Parathyroid adenoma (tissue), 2 donors: ENCODE results near the gene NDUFA5.

ENCODE experiments used
- H2AFZ ChIP-seq: fragments of 300-600 bp; sonication (generic); one replicate; pipeline ENCODE4 v1.7.0; 2017; ENCODE audit warnings: antibody characterized with exemption, mild to moderate bottlenecking
- H3K27ac ChIP-seq: fragments of 300-600 bp; sonication (generic); one replicate; pipeline ENCODE4 v1.7.0; 2017
- H3K27me3 ChIP-seq: fragments of 300-600 bp; sonication (generic); one replicate; pipeline ENCODE4 v1.7.0; 2017; ENCODE audit warnings: low read length; ENCODE audit not compliant: control insufficient read depth, insufficient read depth
- H3K36me3 ChIP-seq: fragments of 300-600 bp; sonication (generic); one replicate; pipeline ENCODE4 v1.7.0; 2017; ENCODE audit warnings: low read length; ENCODE audit not compliant: control insufficient read depth, insufficient read depth
- H3K4me1 ChIP-seq: fragments of 300-600 bp; sonication (generic); one replicate; pipeline ENCODE4 v1.7.0; 2017; ENCODE audit warnings: control low read depth
- H3K4me2 ChIP-seq: fragments of 300-600 bp; sonication (generic); one replicate; pipeline ENCODE4 v1.7.0; 2017; ENCODE audit warnings: low read length
- H3K4me3 ChIP-seq: fragments of 300-600 bp; sonication (generic); one replicate; pipeline ENCODE4 v1.7.0; 2017; ENCODE audit warnings: low read depth, low read length
- H3K79me2 ChIP-seq: fragments of 300-600 bp; sonication (generic); one replicate; pipeline ENCODE4 v1.7.0; 2017; ENCODE audit warnings: control low read depth
- H3K9ac ChIP-seq: fragments of 300-600 bp; sonication (generic); one replicate; pipeline ENCODE4 v1.7.0; 2017; ENCODE audit warnings: mild to moderate bottlenecking
- H3K9me3 ChIP-seq: fragments of 300-600 bp; sonication (generic); one replicate; pipeline ENCODE4 v1.7.0; 2017; ENCODE audit warnings: low read length; ENCODE audit not compliant: control insufficient read depth
- TF ChIP-seq, protein P1 (sequence below): fragments of 300-600 bp; sonication (generic); IDR thresholded peaks from one replicate; pipeline ENCODE4 v1.7.0; 2017; ENCODE audit warnings: antibody characterized with exemption, mild to moderate bottlenecking
- donor health status: primary hyperparathyroidism.

NDUFA5 gene

GRCh38 chr7:123573341-123573740 is 15.7 kb upstream of the NDUFA5 start:
- no peak overlapping the region for H3K4me3 ChIP-seq
- H3K79me2 ChIP-seq = no peaks in the 10 kb centered on the region

GRCh38 chr7:123571684-123572083 is 14.1 kb upstream of the NDUFA5 start:
- no peaks in the 10 kb centered on the region for H3K4me1 ChIP-seq
- H3K9ac ChIP-seq = no peak overlapping the region
- no peak overlapping the region for H3K4me2 ChIP-seq
- H3K79me2 ChIP-seq = no peaks in the 10 kb centered on the region
- H3K9me3 ChIP-seq = no peaks in the 10 kb centered on the region
- no peaks in the 10 kb centered on the region for H3K27me3 ChIP-seq
- no peak overlapping the region for H2AFZ ChIP-seq
- TF ChIP-seq, protein P1, sequence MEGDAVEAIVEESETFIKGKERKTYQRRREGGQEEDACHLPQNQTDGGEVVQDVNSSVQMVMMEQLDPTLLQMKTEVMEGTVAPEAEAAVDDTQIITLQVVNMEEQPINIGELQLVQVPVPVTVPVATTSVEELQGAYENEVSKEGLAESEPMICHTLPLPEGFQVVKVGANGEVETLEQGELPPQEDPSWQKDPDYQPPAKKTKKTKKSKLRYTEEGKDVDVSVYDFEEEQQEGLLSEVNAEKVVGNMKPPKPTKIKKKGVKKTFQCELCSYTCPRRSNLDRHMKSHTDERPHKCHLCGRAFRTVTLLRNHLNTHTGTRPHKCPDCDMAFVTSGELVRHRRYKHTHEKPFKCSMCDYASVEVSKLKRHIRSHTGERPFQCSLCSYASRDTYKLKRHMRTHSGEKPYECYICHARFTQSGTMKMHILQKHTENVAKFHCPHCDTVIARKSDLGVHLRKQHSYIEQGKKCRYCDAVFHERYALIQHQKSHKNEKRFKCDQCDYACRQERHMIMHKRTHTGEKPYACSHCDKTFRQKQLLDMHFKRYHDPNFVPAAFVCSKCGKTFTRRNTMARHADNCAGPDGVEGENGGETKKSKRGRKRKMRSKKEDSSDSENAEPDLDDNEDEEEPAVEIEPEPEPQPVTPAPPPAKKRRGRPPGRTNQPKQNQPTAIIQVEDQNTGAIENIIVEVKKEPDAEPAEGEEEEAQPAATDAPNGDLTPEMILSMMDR = no peak
- no peak overlapping the region for H3K27ac ChIP-seq
- no peaks in the 10 kb centered on the region for H3K36me3 ChIP-seq
- no peak overlapping the region for H3K4me3 ChIP-seq

More at GRCh38 chr7:123573341-123573740, 15.7 kb upstream of the NDUFA5 start:
- H3K4me1 ChIP-seq = no peaks in the 10 kb centered on the region
- no peak overlapping the region for H3K9ac ChIP-seq
- no peak overlapping the region for H3K4me2 ChIP-seq
- H3K27ac ChIP-seq = no peak overlapping the region
- H3K36me3 ChIP-seq = no peaks in the 10 kb centered on the region
- H3K27me3 ChIP-seq = no peaks in the 10 kb centered on the region
- H2AFZ ChIP-seq = no peak overlapping the region
- no peaks in the 10 kb centered on the region for H3K9me3 ChIP-seq
- TF ChIP-seq, protein P1 = no peak

DNA sequence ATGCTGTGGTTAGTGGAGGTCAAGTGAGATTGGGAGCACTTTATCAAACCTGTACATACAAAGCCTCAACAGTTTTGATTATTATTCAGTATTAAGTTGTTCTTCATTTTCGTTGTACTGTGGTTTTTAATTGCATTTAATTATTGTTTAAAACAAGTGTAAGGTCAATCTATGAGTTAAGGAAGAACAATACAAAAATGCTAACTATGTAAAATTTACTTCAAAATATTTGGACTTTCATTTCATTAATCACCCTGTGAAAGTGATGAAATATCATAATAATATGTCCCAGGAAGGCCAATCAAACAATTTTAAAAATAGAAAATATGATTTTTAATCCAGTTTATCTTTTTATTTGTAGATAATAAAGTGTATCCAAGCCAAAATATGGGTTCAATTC is 13.6 kb upstream of the NDUFA5 start:
- Histone ChIP-seq H3K27ac (no peak overlapping the region), H3K9ac (no peak overlapping the region), H3K36me3 (no peaks in the 10 kb centered on the region), H3K9me3 (no peaks in the 10 kb centered on the region), H3K4me2 (no peak overlapping the region), H2AFZ (no peak overlapping the region), H3K4me3 (no peak overlapping the region), H3K4me1 (no peaks in the 10 kb centered on the region), H3K79me2 (no peaks in the 10 kb centered on the region), H3K27me3 (no peaks in the 10 kb centered on the region)
- TF ChIP-seq, protein P1 = no peak

DNA sequence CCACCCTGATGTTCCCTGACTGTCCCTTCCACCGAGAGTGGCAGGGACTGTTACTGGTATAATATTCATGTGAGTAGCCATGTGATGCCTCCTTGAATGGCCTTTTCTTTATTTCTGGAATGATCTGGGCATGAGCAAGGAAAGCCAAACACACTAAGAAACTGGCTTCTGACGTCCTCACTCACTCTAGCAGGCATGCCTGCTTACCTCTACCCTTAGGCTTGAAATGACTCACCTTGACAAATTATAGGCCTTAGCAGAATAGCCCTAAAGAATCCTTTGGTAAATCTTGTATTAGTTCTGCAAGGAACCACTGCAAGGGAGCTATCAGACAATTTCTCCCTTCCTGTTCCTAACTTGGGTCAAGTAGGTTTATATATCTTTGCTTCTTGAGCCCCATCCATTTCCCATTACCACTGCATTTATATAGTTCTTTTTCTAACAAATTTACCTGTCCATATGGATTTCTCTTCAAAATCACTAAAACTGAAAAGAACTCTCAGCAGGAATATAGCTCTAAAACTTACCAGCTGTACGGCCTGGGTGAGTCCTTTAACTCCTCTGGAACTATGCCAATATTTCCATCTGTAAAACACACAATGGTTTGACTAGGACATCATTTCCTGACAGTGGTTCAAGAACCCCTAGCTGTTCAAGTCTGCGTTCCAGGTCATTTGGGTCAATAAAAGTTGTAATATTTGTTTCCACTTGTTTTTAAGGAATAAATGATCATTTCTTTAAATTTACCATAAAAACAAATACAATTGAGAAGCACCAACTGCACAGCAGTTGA is 13.0 kb upstream of the NDUFA5 start:
- no peak overlapping the region for H3K4me2 ChIP-seq
- H2AFZ ChIP-seq = no peak overlapping the region
- H3K27ac ChIP-seq = no peak overlapping the region
- no peaks in the 10 kb centered on the region for H3K27me3 ChIP-seq
- no peak overlapping the region for H3K9ac ChIP-seq
- H3K36me3 ChIP-seq = no peaks in the 10 kb centered on the region
- no peaks in the 10 kb centered on the region for H3K79me2 ChIP-seq
- no peak overlapping the region for H3K4me3 ChIP-seq
- no peaks in the 10 kb centered on the region for H3K4me1 ChIP-seq
- H3K9me3 ChIP-seq = no peaks in the 10 kb centered on the region
- TF ChIP-seq, protein P1 = no peak
